Nucleus accumbens (tissue), 56 donors: ENCODE results near the gene TRMT6.

Experiments
- DNase-seq, 56 donors: peaks; one replicate each; lab custom pipeline; 2025; lab: John Stamatoyannopoulos, UW

Gene TRMT6

GRCh38 chr20:5967469-5967868 lies 17.1 kb upstream of the TRMT6 start:
- DNase-seq, result no peak

GRCh38 chr20:5949943-5950270 lies 426 bp downstream of the TRMT6 start:
- DNase-seq, result peak in 2 of 56 donors; percentile 20 to 50

GRCh38 chr20:5947276-5947675 lies 3.1 kb downstream of the TRMT6 start:
- DNase-seq, result no peak

- DNase-seq, result no peak
Measured at GRCh38 chr20:5945963-5946362, 4.4 kb downstream of the TRMT6 start.

GRCh38 chr20:5938456-5939029 lies 11.8 kb downstream of the TRMT6 start:
- DNase-seq, result peak in 7 of 56 donors; percentile 1 to 42 (median 15)

GRCh38 chr20:5936238-5936637 lies 14.1 kb downstream of the TRMT6 start:
- no peak for DNase-seq

GRCh38 chr20:5935384-5935783 lies 14.9 kb downstream of the TRMT6 start:
- no peak for DNase-seq

GRCh38 chr20:5933802-5934436 lies 16.4 kb downstream of the TRMT6 start:
- DNase-seq, result no peak

- DNase-seq, result no peak
Measured at GRCh38 chr20:5932796-5933195, 17.5 kb downstream of the TRMT6 start.

- DNase-seq, result no peak
Measured at GRCh38 chr20:5931411-5931810, 18.9 kb downstream of the TRMT6 start.

- DNase-seq, result no peak
Measured at GRCh38 chr20:5928836-5929715, 21.3 kb downstream of the TRMT6 start.

GRCh38 chr20:5927749-5928462 lies 22.4 kb downstream of the TRMT6 start:
- no peak for DNase-seq

- no peak for DNase-seq
Measured at GRCh38 chr20:5925551-5925950, 24.8 kb downstream of the TRMT6 start.

- no peak for DNase-seq
Measured at GRCh38 chr20:5923493-5923892, 26.8 kb downstream of the TRMT6 start.

GRCh38 chr20:5920581-5920980 lies 29.8 kb downstream of the TRMT6 start:
- DNase-seq, result no peak

- DNase-seq, result peak in 1 of 56 donors; percentile 11
Measured at GRCh38 chr20:5919626-5920544, 30.4 kb downstream of the TRMT6 start.

- DNase-seq, result no peak
Measured at GRCh38 chr20:5918856-5919625, 31.3 kb downstream of the TRMT6 start.

GRCh38 chr20:5914859-5915258 lies 35.5 kb downstream of the TRMT6 start:
- no peak for DNase-seq

GRCh38 chr20:5913166-5913565 lies 37.2 kb downstream of the TRMT6 start:
- DNase-seq, result no peak
